Prostate gland (tissue), 2 donors: ENCODE measurements around the gene HCN3.
"Not testable (repeated sequence)": the region's sequence is repeated elsewhere in the genome, so short reads cannot be mapped to it uniquely, and the experiment has no call there.

Experiments
- CTCF ChIP-seq, 4 experiments: fragments of 200-600 bp in 2 of 4; fragments of 450-650 bp in 2 of 4; sonication (generic) in 2 of 4; IDR thresholded peaks; 1 replicate in 3 of 4; 2 replicates in 1 of 4; pipeline ENCODE4 v1.5.1; 2016 to 2019; ENCODE audit warnings: antibody characterized with exemption in 4 of 4, mild to moderate bottlenecking in 2 of 4, moderate library complexity in 2 of 4
- POLR2A ChIP-seq: fragments of 450-650 bp; IDR thresholded peaks from one replicate; pipeline ENCODE4 v1.6.1; 2016; ENCODE audit warnings: antibody characterized with exemption, mild to moderate bottlenecking
- POLR2AphosphoS5 ChIP-seq: sonication (generic); formaldehyde crosslinking; IDR thresholded peaks from one replicate; pipeline ENCODE4 v1.6.1; 2017; ENCODE audit warnings: antibody characterized with exemption

- TF ChIP-seq CTCF (IDR thresholded peaks at IDR 0.05); POLR2A; POLR2AphosphoS5: not testable (repeated sequence)
Observed at GRCh38 chr1:155246796-155247195, 30.5 kb upstream of the HCN3 start.
